GM10248 (cell line): ENCODE results near the gene JAKMIP1.

Experiments
- CTCF ChIA-PET: fragments of 300-600 bp; sonication (Branson Sonifier 250); formaldehyde crosslinking; extraction: SDS; loops from one replicate; lab custom pipeline; 2021; ENCODE audit warnings: antibody characterized with exemption; lab: Yijun Ruan, JAX
- POLR2A ChIA-PET: fragments of 350-650 bp; sonication (Branson Sonifier 250); formaldehyde crosslinking; extraction: SDS; loops from one replicate; lab custom pipeline; 2020; ENCODE audit warnings: antibody characterized with exemption; lab: Yijun Ruan, JAX
- DNase-seq: peaks from one replicate; pipeline ENCODE4 v3.0.0; 2012; ENCODE audit errors: extremely low spot score
- TF ChIP-seq, protein P1 (sequence below): IDR thresholded peaks from 2 replicates; pipeline ENCODE4 v1.5.1; 2012; ENCODE audit warnings: mild to moderate bottlenecking, low read depth; ENCODE audit errors: extremely low read depth, missing control alignments, control extremely low read depth

The JAKMIP1 gene

GRCh38 chr4:6033381-6033780 is 167.0 kb downstream of the JAKMIP1 start:
- ChIA-PET POLR2A (no interaction called here), CTCF (interaction anchor here (1.2 to 3.8 kb wide), 2 partner anchors 21 to 35 kb away, joined by 3 to 12 read pairs; no protein-coding TSS in a partner anchor)
- no peak for DNase-seq
- TF ChIP-seq, protein P1, sequence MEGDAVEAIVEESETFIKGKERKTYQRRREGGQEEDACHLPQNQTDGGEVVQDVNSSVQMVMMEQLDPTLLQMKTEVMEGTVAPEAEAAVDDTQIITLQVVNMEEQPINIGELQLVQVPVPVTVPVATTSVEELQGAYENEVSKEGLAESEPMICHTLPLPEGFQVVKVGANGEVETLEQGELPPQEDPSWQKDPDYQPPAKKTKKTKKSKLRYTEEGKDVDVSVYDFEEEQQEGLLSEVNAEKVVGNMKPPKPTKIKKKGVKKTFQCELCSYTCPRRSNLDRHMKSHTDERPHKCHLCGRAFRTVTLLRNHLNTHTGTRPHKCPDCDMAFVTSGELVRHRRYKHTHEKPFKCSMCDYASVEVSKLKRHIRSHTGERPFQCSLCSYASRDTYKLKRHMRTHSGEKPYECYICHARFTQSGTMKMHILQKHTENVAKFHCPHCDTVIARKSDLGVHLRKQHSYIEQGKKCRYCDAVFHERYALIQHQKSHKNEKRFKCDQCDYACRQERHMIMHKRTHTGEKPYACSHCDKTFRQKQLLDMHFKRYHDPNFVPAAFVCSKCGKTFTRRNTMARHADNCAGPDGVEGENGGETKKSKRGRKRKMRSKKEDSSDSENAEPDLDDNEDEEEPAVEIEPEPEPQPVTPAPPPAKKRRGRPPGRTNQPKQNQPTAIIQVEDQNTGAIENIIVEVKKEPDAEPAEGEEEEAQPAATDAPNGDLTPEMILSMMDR, result no peak

- ChIA-PET POLR2A (no interaction called here), CTCF (interaction anchor here (1.0 to 3.8 kb wide), 4 partner anchors 12 to 298 kb away, joined by 3 to 12 read pairs (median 4); no protein-coding TSS in a partner anchor)
- DNase-seq, result no peak
- TF ChIP-seq, protein P1, result no peak
These were observed 167.8 kb downstream of the JAKMIP1 start for GRCh38 chr4:6032249-6033244.

GRCh38 chr4:6031846-6032245 is 168.5 kb downstream of the JAKMIP1 start:
- CTCF ChIA-PET, result interaction anchor here (1.0 to 3.8 kb wide), 5 partner anchors 10 to 298 kb away, joined by 3 to 12 read pairs (median 4); no protein-coding TSS in a partner anchor
- TF ChIP-seq, protein P1, result no peak
- POLR2A ChIA-PET, result no interaction called here
- DNase-seq, result no peak

- POLR2A ChIA-PET, result no interaction called here
- DNase-seq, result no peak
- CTCF ChIA-PET, result interaction anchor here (1.1 kb wide), 1 partner anchor 9 kb away, joined by 3 read pairs; no protein-coding TSS in a partner anchor
- TF ChIP-seq, protein P1, result no peak
These were observed 169.7 kb downstream of the JAKMIP1 start for GRCh38 chr4:6030679-6031078.

DNA sequence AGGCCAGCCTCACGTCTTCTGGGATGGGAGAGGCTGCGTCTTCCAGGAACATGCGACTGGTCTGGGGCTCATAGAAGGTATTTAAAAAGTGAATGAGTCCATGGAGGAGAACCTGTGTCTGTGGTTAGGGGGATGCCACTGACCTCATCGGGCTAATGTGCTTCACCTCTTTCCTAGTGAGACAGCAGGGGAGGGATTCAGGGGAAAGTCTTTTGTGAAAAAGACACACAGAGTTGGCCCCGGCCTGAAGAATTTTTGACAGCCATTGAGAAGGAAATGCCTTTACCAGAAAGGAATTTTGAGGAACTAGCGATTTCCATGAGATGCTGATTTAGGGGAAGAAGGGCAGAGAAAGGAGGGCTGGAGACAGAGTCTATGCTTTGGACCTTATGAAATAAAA is 171.1 kb downstream of the JAKMIP1 start:
- CTCF ChIA-PET, result interaction anchor here (1.1 kb wide), 1 partner anchor 10 kb away, joined by 4 read pairs; the partner anchor contains the start of gene C4orf50
- TF ChIP-seq, protein P1, result no peak
- POLR2A ChIA-PET, result no interaction called here
- no peak for DNase-seq

- CTCF ChIA-PET, result interaction anchor here (1.4 kb wide), 1 partner anchor 299 kb away, joined by 5 read pairs; no protein-coding TSS in a partner anchor
- TF ChIP-seq, protein P1, result no peak
- no peak for DNase-seq
- POLR2A ChIA-PET, result no interaction called here
These were observed 172.2 kb downstream of the JAKMIP1 start for GRCh38 chr4:6028168-6028567.
